ENCODE data around the gene ADGRL2.

Gene ADGRL2

DNA sequence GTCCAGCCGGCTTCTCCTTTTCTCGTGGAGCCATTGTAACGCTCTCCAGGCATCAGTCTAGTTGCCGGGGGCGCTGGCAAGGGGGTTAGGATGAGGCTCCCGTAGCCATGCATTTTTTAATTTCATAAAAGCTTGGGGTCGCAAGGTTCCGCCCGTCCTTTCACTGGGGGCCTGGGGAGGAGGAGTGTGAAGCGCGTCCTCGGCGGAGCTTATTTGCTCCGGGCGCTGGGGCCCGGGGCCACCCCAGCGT is 1.6 kb downstream of the ADGRL2 start:
- TF ChIP-seq ZNF747 (tag by site-specific recombination; IDR thresholded peaks at IDR 0.05), result no peak
- no peak for TF ChIP-seq ZFP41 (tag by site-specific recombination; IDR thresholded peaks at IDR 0.05; ENCODE audit: borderline replicate concordance)
- TF ChIP-seq, protein P1, sequence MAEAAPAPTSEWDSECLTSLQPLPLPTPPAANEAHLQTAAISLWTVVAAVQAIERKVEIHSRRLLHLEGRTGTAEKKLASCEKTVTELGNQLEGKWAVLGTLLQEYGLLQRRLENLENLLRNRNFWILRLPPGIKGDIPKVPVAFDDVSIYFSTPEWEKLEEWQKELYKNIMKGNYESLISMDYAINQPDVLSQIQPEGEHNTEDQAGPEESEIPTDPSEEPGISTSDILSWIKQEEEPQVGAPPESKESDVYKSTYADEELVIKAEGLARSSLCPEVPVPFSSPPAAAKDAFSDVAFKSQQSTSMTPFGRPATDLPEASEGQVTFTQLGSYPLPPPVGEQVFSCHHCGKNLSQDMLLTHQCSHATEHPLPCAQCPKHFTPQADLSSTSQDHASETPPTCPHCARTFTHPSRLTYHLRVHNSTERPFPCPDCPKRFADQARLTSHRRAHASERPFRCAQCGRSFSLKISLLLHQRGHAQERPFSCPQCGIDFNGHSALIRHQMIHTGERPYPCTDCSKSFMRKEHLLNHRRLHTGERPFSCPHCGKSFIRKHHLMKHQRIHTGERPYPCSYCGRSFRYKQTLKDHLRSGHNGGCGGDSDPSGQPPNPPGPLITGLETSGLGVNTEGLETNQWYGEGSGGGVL (tag by site-specific recombination; IDR thresholded peaks at IDR 0.05), result no peak
- no peak for TF ChIP-seq ZNF600 (tag by site-specific recombination; IDR thresholded peaks at IDR 0.05)
- TF ChIP-seq EGR2 (tag by site-specific recombination; IDR thresholded peaks at IDR 0.05; ENCODE audit: low read depth), result no peak
- no peak for TF ChIP-seq ZFHX2 (tag by site-specific recombination; conservative IDR thresholded peaks at IDR 0.05)
- no peak for TF ChIP-seq ZNF626 (tag by site-specific recombination; IDR thresholded peaks at IDR 0.05)
- no peak for TF ChIP-seq ZBTB17 (tag by site-specific recombination; IDR thresholded peaks at IDR 0.05)
- TF ChIP-seq ZNF610 (tag by site-specific recombination; IDR thresholded peaks at IDR 0.05; ENCODE audit: borderline replicate concordance), result no peak
- TF ChIP-seq KLF7 (tag by site-specific recombination; IDR thresholded peaks at IDR 0.05; ENCODE audit: borderline replicate concordance), result no peak
- no peak for TF ChIP-seq ZNF664 (tag by site-specific recombination; IDR thresholded peaks at IDR 0.05)
- no peak for TF ChIP-seq ZNF10 (tag by site-specific recombination; IDR thresholded peaks at IDR 0.05)
- no peak for TF ChIP-seq KLF8 (tag by site-specific recombination; IDR thresholded peaks at IDR 0.05)
- no peak for TF ChIP-seq ZNF23 (tag by site-specific recombination; IDR thresholded peaks at IDR 0.05; ENCODE audit: borderline replicate concordance)
- no peak for TF ChIP-seq TRIM28 (IDR thresholded peaks at IDR 0.05; ENCODE audit: borderline replicate concordance, low read length)
- no peak for TF ChIP-seq ZNF132 (tag by site-specific recombination; IDR thresholded peaks at IDR 0.05; ENCODE audit: borderline replicate concordance)
- TF ChIP-seq ZNF175 (tag by site-specific recombination; IDR thresholded peaks at IDR 0.05), result no peak
- TF ChIP-seq ZNF394 (tag by site-specific recombination; IDR thresholded peaks at IDR 0.05; ENCODE audit: borderline replicate concordance), result no peak
- no peak for TF ChIP-seq TCF7L2 (IDR thresholded peaks at IDR 0.05; ENCODE audit: borderline replicate concordance, low read depth, low read length)
- Histone ChIP-seq H3K4me3 (ENCODE audit: low read depth, low read length) (peak overlapping the region; percentile 99), H3K36me3 (ENCODE audit: control insufficient read depth in 2 of 2, insufficient read depth in 1 of 2, low read length in 2 of 2) (no peaks in the 10 kb centered on the region), H3K27ac (ENCODE audit: extremely low read depth, low read depth, low read length) (peak overlapping the region; percentile 95), H3K9me3 (ENCODE audit: control insufficient read depth, insufficient read depth, low read depth, low read length) (no peaks in the 10 kb centered on the region), H3K4me1 (ENCODE audit: control insufficient read depth, insufficient read depth, low read length) (peaks cover 18% of the 10 kb centered on the region)
- ChIA-PET POLR2A (interaction anchor here (2.2 kb wide), 1 partner anchor 10 kb away, joined by 7 read pairs; no protein-coding TSS in a partner anchor), CTCF (interaction anchor here (0.7 kb wide), 1 partner anchor 237 kb away, joined by 3 read pairs; no protein-coding TSS in a partner anchor)

- no peaks in the 10 kb centered on the region for H3K9me3 ChIP-seq (ENCODE audit: control insufficient read depth, insufficient read depth, low read depth, low read length)
- ChIA-PET CTCF (interaction anchor here (0.7 to 0.8 kb wide), 2 partner anchors 94 to 236 kb away, joined by 3 to 4 read pairs; no protein-coding TSS in a partner anchor), POLR2A (interaction anchor here (2.2 kb wide), 1 partner anchor 10 kb away, joined by 7 read pairs; no protein-coding TSS in a partner anchor)
- no peaks in the 10 kb centered on the region for H3K36me3 ChIP-seq (ENCODE audit: control insufficient read depth in 2 of 2, insufficient read depth in 1 of 2, low read length in 2 of 2)
- H3K27ac ChIP-seq (ENCODE audit: extremely low read depth, low read depth, low read length), result peak overlapping the region; percentile 95
- peak overlapping the region; percentile 99 for H3K4me3 ChIP-seq (ENCODE audit: low read depth, low read length)
- peaks cover 18% of the 10 kb centered on the region for H3K4me1 ChIP-seq (ENCODE audit: control insufficient read depth, insufficient read depth, low read length)
- TF ChIP-seq ZNF600 (tag by site-specific recombination; IDR thresholded peaks at IDR 0.05) (peak; percentile 92), PRDM1 (tag by site-specific recombination; IDR thresholded peaks at IDR 0.05) (no peak), ZNF292 (tag by site-specific recombination; IDR thresholded peaks at IDR 0.05; ENCODE audit: borderline replicate concordance, low read depth) (no peak), ZNF514 (tag by site-specific recombination; IDR thresholded peaks at IDR 0.05) (no peak), ZNF211 (tag by site-specific recombination; IDR thresholded peaks at IDR 0.05; ENCODE audit: low read depth) (no peak), ZNF544 (tag by site-specific recombination; IDR thresholded peaks at IDR 0.05) (no peak), ZSCAN16 (tag by site-specific recombination; IDR thresholded peaks at IDR 0.05) (no peak), WT1 (tag by site-specific recombination; IDR thresholded peaks at IDR 0.05) (no peak), ZBTB48 (tag by site-specific recombination; IDR thresholded peaks at IDR 0.05) (peak; percentile 75), ZNF624 (tag by site-specific recombination; IDR thresholded peaks at IDR 0.05) (no peak), ZEB2 (tag by site-specific recombination; IDR thresholded peaks at IDR 0.05) (no peak; the same call in 1 of the 2 replicates)
- TF ChIP-seq, protein P2, sequence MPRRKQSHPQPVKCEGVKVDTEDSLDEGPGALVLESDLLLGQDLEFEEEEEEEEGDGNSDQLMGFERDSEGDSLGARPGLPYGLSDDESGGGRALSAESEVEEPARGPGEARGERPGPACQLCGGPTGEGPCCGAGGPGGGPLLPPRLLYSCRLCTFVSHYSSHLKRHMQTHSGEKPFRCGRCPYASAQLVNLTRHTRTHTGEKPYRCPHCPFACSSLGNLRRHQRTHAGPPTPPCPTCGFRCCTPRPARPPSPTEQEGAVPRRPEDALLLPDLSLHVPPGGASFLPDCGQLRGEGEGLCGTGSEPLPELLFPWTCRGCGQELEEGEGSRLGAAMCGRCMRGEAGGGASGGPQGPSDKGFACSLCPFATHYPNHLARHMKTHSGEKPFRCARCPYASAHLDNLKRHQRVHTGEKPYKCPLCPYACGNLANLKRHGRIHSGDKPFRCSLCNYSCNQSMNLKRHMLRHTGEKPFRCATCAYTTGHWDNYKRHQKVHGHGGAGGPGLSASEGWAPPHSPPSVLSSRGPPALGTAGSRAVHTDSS (tag by site-specific recombination; IDR thresholded peaks at IDR 0.05), result no peak
- TF ChIP-seq, protein P3, sequence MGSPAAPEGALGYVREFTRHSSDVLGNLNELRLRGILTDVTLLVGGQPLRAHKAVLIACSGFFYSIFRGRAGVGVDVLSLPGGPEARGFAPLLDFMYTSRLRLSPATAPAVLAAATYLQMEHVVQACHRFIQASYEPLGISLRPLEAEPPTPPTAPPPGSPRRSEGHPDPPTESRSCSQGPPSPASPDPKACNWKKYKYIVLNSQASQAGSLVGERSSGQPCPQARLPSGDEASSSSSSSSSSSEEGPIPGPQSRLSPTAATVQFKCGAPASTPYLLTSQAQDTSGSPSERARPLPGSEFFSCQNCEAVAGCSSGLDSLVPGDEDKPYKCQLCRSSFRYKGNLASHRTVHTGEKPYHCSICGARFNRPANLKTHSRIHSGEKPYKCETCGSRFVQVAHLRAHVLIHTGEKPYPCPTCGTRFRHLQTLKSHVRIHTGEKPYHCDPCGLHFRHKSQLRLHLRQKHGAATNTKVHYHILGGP (tag by site-specific recombination; IDR thresholded peaks at IDR 0.05), result no peak
- TF ChIP-seq, protein P4, sequence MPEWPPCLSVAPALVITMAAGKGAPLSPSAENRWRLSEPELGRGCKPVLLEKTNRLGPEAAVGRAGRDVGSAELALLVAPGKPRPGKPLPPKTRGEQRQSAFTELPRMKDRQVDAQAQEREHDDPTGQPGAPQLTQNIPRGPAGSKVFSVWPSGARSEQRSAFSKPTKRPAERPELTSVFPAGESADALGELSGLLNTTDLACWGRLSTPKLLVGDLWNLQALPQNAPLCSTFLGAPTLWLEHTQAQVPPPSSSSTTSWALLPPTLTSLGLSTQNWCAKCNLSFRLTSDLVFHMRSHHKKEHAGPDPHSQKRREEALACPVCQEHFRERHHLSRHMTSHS (tag by site-specific recombination; IDR thresholded peaks at IDR 0.05), result no peak
Measured at GRCh38 chr1:81802707-81803430, 2.1 kb downstream of the ADGRL2 start.
